HepG2 (cell line): ENCODE data around the gene STXBP4. TPM values are rescaled to one million over a fixed set of nuclear protein-coding genes. Genes with fewer than 3 reads are reported as not detected.
A peak's percentile ranks its signal among the peaks of the same experiment; 100 is the strongest.

Source experiments
- ATAC-seq: fragments of 200-7000 bp; cut with Tn5 transposase; 3 replicates; pipeline ENCODE4 v1.9.1; 2020; ENCODE audit warnings: mild to moderate bottlenecking, moderate library complexity
- BruUV-seq: library from RNA; stranded (reverse); fragments of 400-500 nt; replicated peaks from 2 replicates; lab custom pipeline; 2021; lab: Mats Ljungman, UMichigan
- CTCF ChIA-PET: fragments of 300-600 bp; formaldehyde crosslinking; extraction: SDS; loops from one replicate; lab custom pipeline; 2021; ENCODE audit warnings: low total read pairs, inconsistent platforms, low intra/inter-chr PET ratio; lab: Yijun Ruan, JAX
- POLR2A ChIA-PET: fragments of 350-600 bp; sonication (Branson Sonifier 250); formaldehyde crosslinking; loops from one replicate; lab custom pipeline; 2020; ENCODE audit warnings: antibody characterized with exemption, inconsistent platforms; lab: Yijun Ruan, JAX
- DNase-seq: peaks from one replicate; pipeline ENCODE4 v3.0.0-alpha.2; 2015; ENCODE audit warnings: low spot score
- FAIRE-seq: peaks from 3 replicates; lab custom pipeline; 2011; peaks lifted over from hg19 to GRCh38; lab: Jason Lieb, UNC
- H2AFZ ChIP-seq: one replicate; pipeline ENCODE4 v1.6.1; 2011; ENCODE audit warnings: low read length, inconsistent platforms
- H3K27ac ChIP-seq: fragments of 300-600 bp; 3 replicates; pipeline ENCODE4 v1.8.0; 2011; ENCODE audit warnings: mixed run types, mild to moderate bottlenecking, mixed read lengths, low read length, inconsistent platforms; ENCODE audit not compliant: insufficient read depth; ENCODE audit errors: extremely low read length
- H3K27me3 ChIP-seq, 2 experiments: fragments of 200-600 bp in 1 of 2; 2 replicates in 1 of 2; 3 replicates in 1 of 2; pipeline versions ENCODE4 v1.6.0 to v1.8.0; 2011; ENCODE audit warnings: low read length in 2 of 2, mild to moderate bottlenecking in 2 of 2, moderate library complexity in 2 of 2, inconsistent platforms in 1 of 2; ENCODE audit not compliant: insufficient read depth in 2 of 2, control insufficient read depth in 1 of 2
- H3K36me3 ChIP-seq, 2 experiments: fragments of 200-600 bp in 1 of 2; replicated peaks in 1 of 2; 2 replicates in 1 of 2; 3 replicates in 1 of 2; pipeline versions ENCODE4 v1.5.1 to v1.8.0; 2011; ENCODE audit warnings: low read length in 2 of 2, inconsistent platforms in 1 of 2; ENCODE audit not compliant: insufficient read depth in 2 of 2, control insufficient read depth in 1 of 2
- H3K4me1 ChIP-seq: 2 replicates; pipeline ENCODE4 v1.5.1; 2012; ENCODE audit warnings: low read length, inconsistent platforms; ENCODE audit not compliant: insufficient read depth
- H3K4me2 ChIP-seq: 2 replicates; pipeline ENCODE4 v1.6.0; 2011; ENCODE audit warnings: low read depth, low read length, inconsistent platforms
- H3K4me3 ChIP-seq, 3 experiments: fragments of 200-600 bp in 1 of 3; sonication (generic), shearing (Covaris generic) in 1 of 3; replicated peaks in 1 of 3; 2 replicates each; pipeline ENCODE4 v1.5.1; 2011 to 2016; ENCODE audit warnings: low read length in 3 of 3, inconsistent platforms in 2 of 3, low read depth in 2 of 3, mild to moderate bottlenecking in 2 of 3, control low read depth in 1 of 3, mixed read lengths in 1 of 3; ENCODE audit not compliant: insufficient read depth in 1 of 3
- H3K79me2 ChIP-seq: one replicate; pipeline ENCODE4 v1.6.1; 2011; ENCODE audit warnings: low read length, inconsistent platforms; ENCODE audit not compliant: insufficient read depth
- H3K9ac ChIP-seq: 2 replicates; pipeline ENCODE4 v1.6.0; 2011; ENCODE audit warnings: mild to moderate bottlenecking, low read depth, low read length, inconsistent platforms; ENCODE audit not compliant: insufficient read depth
- H3K9me3 ChIP-seq: 2 replicates; pipeline ENCODE4 v1.5.1; 2012; ENCODE audit warnings: mild to moderate bottlenecking, low read length
- H4K20me1 ChIP-seq: 2 replicates; pipeline ENCODE4 v1.6.0; 2011; ENCODE audit warnings: inconsistent platforms, mild to moderate bottlenecking, low read length, moderate library complexity; ENCODE audit not compliant: insufficient read depth
- FOXP4 ChIP-seq: sonication (generic); formaldehyde crosslinking; IDR thresholded peaks from 2 replicates; pipeline ENCODE4 v1.4.0; 2020; ENCODE audit warnings: missing genetic modification reagents
- MED13 ChIP-seq: sonication (generic); formaldehyde crosslinking; IDR thresholded peaks from 2 replicates; pipeline ENCODE4 v1.5.0; 2020; ENCODE audit warnings: missing genetic modification reagents
- NR2F1 ChIP-seq, 2 experiments: fragments of 450-650 bp in 1 of 2; formaldehyde crosslinking in 1 of 2; IDR thresholded peaks; 2 replicates each; pipeline versions ENCODE4 v1.5.0 to v1.6.1; 2016 to 2020; ENCODE audit warnings: mild to moderate bottlenecking in 1 of 2, missing compliant biosample characterization in 1 of 2, missing genetic modification reagents in 1 of 2, moderate library complexity in 1 of 2
- PATZ1 ChIP-seq: sonication (generic); formaldehyde crosslinking; IDR thresholded peaks from 2 replicates; pipeline ENCODE4 v1.4.0; 2020; ENCODE audit warnings: missing genetic modification reagents
- TCF12 ChIP-seq, 2 experiments: fragments of 450-650 bp in 1 of 2; sonication (generic) in 1 of 2; formaldehyde crosslinking in 1 of 2; IDR thresholded peaks; 2 replicates each; pipeline versions ENCODE4 v1.6.1 to v1.8.0; 2017 to 2022; ENCODE audit warnings: antibody characterized with exemption in 1 of 2, mild to moderate bottlenecking in 1 of 2, missing genetic modification reagents in 1 of 2, moderate library complexity in 1 of 2
- ZNF431 ChIP-seq: sonication (generic); formaldehyde crosslinking; IDR thresholded peaks from 2 replicates; pipeline ENCODE4 v1.9.0; 2022; ENCODE audit warnings: missing genetic modification reagents, low read depth, mild to moderate bottlenecking, borderline replicate concordance
- ZNF460 ChIP-seq: sonication (generic); formaldehyde crosslinking; IDR thresholded peaks from 2 replicates; pipeline ENCODE4 v1.5.1; 2020; ENCODE audit warnings: missing genetic modification reagents, mild to moderate bottlenecking, borderline replicate concordance
- ZNF468 ChIP-seq: sonication (generic); formaldehyde crosslinking; IDR thresholded peaks from 2 replicates; pipeline ENCODE4 v1.8.0; 2022; ENCODE audit warnings: mild to moderate bottlenecking, moderate library complexity, missing genetic modification reagents
- ZNF615 ChIP-seq: sonication (generic); formaldehyde crosslinking; IDR thresholded peaks from 2 replicates; pipeline ENCODE4 v1.5.0; 2020; ENCODE audit warnings: mild to moderate bottlenecking, missing genetic modification reagents, borderline replicate concordance
- ZNF629 ChIP-seq: sonication (generic); formaldehyde crosslinking; conservative IDR thresholded peaks from 2 replicates; pipeline ENCODE4 v1.5.0; 2020; ENCODE audit warnings: missing genetic modification reagents
- ZNF891 ChIP-seq: sonication (generic); formaldehyde crosslinking; IDR thresholded peaks from 2 replicates; pipeline ENCODE4 v1.5.0; 2020; ENCODE audit warnings: mild to moderate bottlenecking, missing genetic modification reagents
- ZSCAN12 ChIP-seq: sonication (generic); formaldehyde crosslinking; IDR thresholded peaks from 2 replicates; pipeline ENCODE4 v1.9.0; 2021; ENCODE audit warnings: mild to moderate bottlenecking, missing genetic modification reagents
- ZSCAN21 ChIP-seq: sonication (generic); formaldehyde crosslinking; IDR thresholded peaks from 2 replicates; pipeline ENCODE4 v1.8.0; 2022; ENCODE audit warnings: mild to moderate bottlenecking, missing genetic modification reagents, moderate library complexity, borderline replicate concordance
- WGBS: methylation state at CpG from one replicate; pipeline ENCODE4 v1.1.6; 2017; ENCODE audit warnings: low lambda C conversion rate; 5-methylcytosine and 5-hydroxymethylcytosine counted together
- in situ Hi-C: cut with HindIII; loops from 2 replicates; pipeline ENCODE4 v1.10.0; 2017; ENCODE audit warnings: low pct_unique_long_range_greater_than_20kb; ENCODE audit not compliant: extremely low pct_ligation_motif_present
- intact Hi-C: fragments of 100-400 bp; cut with micrococcal nuclease; formaldehyde crosslinking; loops from one replicate; pipeline ENCODE4 v1.10.0; 2022; ENCODE audit not compliant: unreplicated experiment
- polyA plus RNA-seq, 8 experiments: library from polyadenylated mRNA; depleted of rRNA in 3 of 8; stranded (reverse) in 7 of 8; unstranded in 1 of 8; fragments of >200 nt; fragmentation: Illumina TruSeq in 4 of 8; extraction: Trizol in 4 of 8; gene quantifications; 2 replicates each; pipeline versions ENCODE4 v1.2.1 to v1.2.3, GENCODE V29; 2011 to 2016; ENCODE audit warnings: low read depth in 4 of 8, missing spikeins in 1 of 8, mixed read lengths in 1 of 8; ENCODE audit not compliant: insufficient read depth in 1 of 8
- total RNA-seq, 5 experiments: library from RNA; depleted of rRNA; stranded (reverse); fragments of >200 nt; fragmentation: Illumina TruSeq; extraction: Trizol; gene quantifications; 2 replicates each; pipeline ENCODE4 v1.2.3, GENCODE V29; 2016; ENCODE audit warnings: low read depth in 1 of 5
- TF ChIP-seq, protein P1 (sequence below): sonication (generic); formaldehyde crosslinking; IDR thresholded peaks from 2 replicates; pipeline ENCODE4 v1.8.1; 2023; ENCODE audit warnings: missing genetic modification reagents, mild to moderate bottlenecking, borderline replicate concordance

The STXBP4 gene
- total and polyA plus RNA-seq, 2 of the 13 experiments (the other 11 are each of a cell fraction or from before 2014, with no cell fraction given): 8.5 to 36.1 TPM

DNA sequence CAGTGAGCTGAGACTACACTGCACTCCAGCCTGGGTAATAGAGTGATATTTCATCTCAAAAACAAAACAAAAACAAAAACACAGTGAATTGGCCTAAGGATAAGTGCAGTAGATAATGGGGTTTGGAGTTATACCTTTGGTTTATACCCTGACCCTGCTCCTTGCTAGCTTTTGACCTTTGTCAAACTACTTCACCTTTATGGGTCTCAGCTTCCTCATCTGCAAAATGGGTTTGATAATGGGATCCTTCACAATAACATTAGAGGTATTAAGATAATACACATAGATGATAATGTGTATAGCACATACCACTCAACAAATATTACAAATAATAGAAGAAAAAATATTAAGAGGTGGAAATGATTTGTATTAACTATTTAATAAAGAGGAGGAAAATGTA is 85.9 kb downstream of the STXBP4 start:
- no TSS peak for BruUV-seq
- ChIA-PET CTCF (interaction anchor here (1.3 to 1.7 kb wide), 3 partner anchors 242 to 302 kb away, joined by 4 to 8 read pairs (median 6); no protein-coding TSS in a partner anchor), POLR2A (no interaction called here)
- no peak overlapping the region for H3K27ac ChIP-seq
- in situ Hi-C loops: loop anchor here (10.0 kb wide), 1 partner anchor 300 kb away; no protein-coding TSS in a partner anchor
- no peak overlapping the region for H3K4me3 ChIP-seq
- no peaks in the 10 kb centered on the region for H3K27me3 ChIP-seq
- intact Hi-C loops: loop anchor here (2.0 to 10.0 kb wide), 4 partner anchors 120 to 293 kb away; partner anchors contain the start of gene HLF
- no peak for ATAC-seq
- no peak for TF ChIP-seq ZNF891 (CRISPR knock-in tag)
- TF ChIP-seq MED13: no peak
- TF ChIP-seq ZNF629 (CRISPR knock-in tag): peak; percentile 85
- no peak for TF ChIP-seq FOXP4 (CRISPR knock-in tag)
- TF ChIP-seq ZNF460: no peak
- DNase-seq: no peak
- no peaks in the 10 kb centered on the region; a peak in 1 of 5 replicates for H3K36me3 ChIP-seq
- peaks cover under 1% of the 10 kb centered on the region; the same call in 1 of the 2 replicates for H3K4me1 ChIP-seq
- no peak for FAIRE-seq
- no peaks in the 10 kb centered on the region for H4K20me1 ChIP-seq
- H3K9ac ChIP-seq: no peak overlapping the region
- no peak overlapping the region for H2AFZ ChIP-seq
- H3K79me2 ChIP-seq: no peaks in the 10 kb centered on the region
- no peak overlapping the region for H3K4me2 ChIP-seq
- no peaks in the 10 kb centered on the region for H3K9me3 ChIP-seq

DNA sequence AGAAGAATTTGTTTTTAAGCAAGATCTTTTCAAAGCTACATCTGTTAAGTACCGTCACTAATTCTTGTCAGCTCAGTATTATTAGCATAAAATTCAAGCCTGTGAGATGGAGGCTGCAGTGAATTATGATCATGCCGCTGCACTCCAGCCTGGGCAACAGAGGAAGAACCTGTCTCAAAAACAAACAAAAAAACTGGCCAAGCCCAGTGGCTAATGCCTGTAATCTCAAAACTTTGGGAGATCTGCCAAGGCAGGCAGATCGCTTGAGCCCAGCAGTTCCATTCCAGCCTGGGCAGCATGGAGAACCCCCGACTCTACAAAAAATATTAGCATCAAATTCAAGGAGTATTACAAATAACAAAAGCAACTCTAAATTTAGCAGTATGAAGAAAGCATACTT is 88.0 kb downstream of the STXBP4 start:
- DNase-seq: peak; percentile 31
- Histone ChIP-seq H3K9ac (no peak overlapping the region), H4K20me1 (no peaks in the 10 kb centered on the region), H3K79me2 (no peaks in the 10 kb centered on the region), H3K27ac (no peak overlapping the region), H2AFZ (no peak overlapping the region), H3K4me3 (no peak overlapping the region), H3K9me3 (no peaks in the 10 kb centered on the region), H3K27me3 (no peaks in the 10 kb centered on the region), H3K4me1 (peaks cover 4% of the 10 kb centered on the region; the same call in 1 of the 2 replicates), H3K36me3 (no peaks in the 10 kb centered on the region; a peak in 1 of 5 replicates), H3K4me2 (no peak overlapping the region)
- in situ Hi-C loops (loop anchor here (10.0 kb wide), 1 partner anchor 298 kb away; no protein-coding TSS in a partner anchor), intact Hi-C loops (loop anchor here (10.0 kb wide), 1 partner anchor 118 kb away; no protein-coding TSS in a partner anchor)
- FAIRE-seq: no peak
- CTCF ChIA-PET: no interaction called here
- BruUV-seq: no TSS peak
- WGBS: 96% methylated on average over 4 of the region's 4 CpGs
- no peak for ATAC-seq
- POLR2A ChIA-PET: no interaction called here
- TF ChIP-seq TCF12 (IDR thresholded peaks at IDR 0.05): no peak
- no peak for TF ChIP-seq TCF12 (CRISPR knock-in tag; IDR thresholded peaks at IDR 0.05)
- no peak for TF ChIP-seq NR2F1 (CRISPR knock-in tag; IDR thresholded peaks at IDR 0.05)
- TF ChIP-seq, protein P1, sequence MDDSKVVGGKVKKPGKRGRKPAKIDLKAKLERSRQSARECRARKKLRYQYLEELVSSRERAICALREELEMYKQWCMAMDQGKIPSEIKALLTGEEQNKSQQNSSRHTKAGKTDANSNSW (CRISPR knock-in tag): no peak
- no peak for TF ChIP-seq ZSCAN21 (CRISPR knock-in tag)
- TF ChIP-seq ZNF615 (CRISPR knock-in tag): no peak
- TF ChIP-seq ZNF431 (CRISPR knock-in tag): no peak
- TF ChIP-seq ZSCAN12 (CRISPR knock-in tag): no peak
- TF ChIP-seq PATZ1 (CRISPR knock-in tag): no peak
- TF ChIP-seq ZNF468 (CRISPR knock-in tag): no peak
